ENCODE results near the gene ZBTB17.

ZBTB17 gene

GRCh38 chr1:15941899-15942660 lies 33.8 kb downstream of the ZBTB17 start:
- in situ Hi-C loops (cut with HindIII; ENCODE audit: low sequenced_read_pairs), result no loop called here
- TF ChIP-seq CTCF (IDR thresholded peaks at IDR 0.05; ENCODE audit: low read depth, low read length, missing control alignments), result no peak
- no peak overlapping the region for H3K4me3 ChIP-seq (ENCODE audit: low read depth, low read length)
- no peak for DNase-seq (ENCODE audit: low read depth)

- DNase-seq (ENCODE audit: low read depth), result no peak
- in situ Hi-C loops (cut with HindIII; ENCODE audit: low sequenced_read_pairs), result no loop called here
- no peak for TF ChIP-seq CTCF (IDR thresholded peaks at IDR 0.05; ENCODE audit: low read depth, low read length, missing control alignments)
- no peak overlapping the region for H3K4me3 ChIP-seq (ENCODE audit: low read depth, low read length)
Measured at GRCh38 chr1:15941044-15941840, 34.7 kb downstream of the ZBTB17 start.

- H3K4me3 ChIP-seq (ENCODE audit: low read depth, low read length), result no peak overlapping the region
- in situ Hi-C loops (cut with HindIII; ENCODE audit: low sequenced_read_pairs), result no loop called here
- TF ChIP-seq CTCF (IDR thresholded peaks at IDR 0.05; ENCODE audit: low read depth, low read length, missing control alignments), result no peak
- DNase-seq (ENCODE audit: low read depth), result no peak
Measured at GRCh38 chr1:15940110-15941043, 35.5 kb downstream of the ZBTB17 start.

GRCh38 chr1:15939181-15940109 lies 36.5 kb downstream of the ZBTB17 start:
- TF ChIP-seq CTCF (IDR thresholded peaks at IDR 0.05; ENCODE audit: low read depth, low read length, missing control alignments), result no peak
- in situ Hi-C loops (cut with HindIII; ENCODE audit: low sequenced_read_pairs), result no loop called here
- DNase-seq (ENCODE audit: low read depth), result no peak
- H3K4me3 ChIP-seq (ENCODE audit: low read depth, low read length), result no peak overlapping the region

GRCh38 chr1:15938628-15939161 lies 37.2 kb downstream of the ZBTB17 start:
- no peak for TF ChIP-seq CTCF (IDR thresholded peaks at IDR 0.05; ENCODE audit: low read depth, low read length, missing control alignments)
- no peak for DNase-seq (ENCODE audit: low read depth)
- in situ Hi-C loops (cut with HindIII; ENCODE audit: low sequenced_read_pairs), result no loop called here
- H3K4me3 ChIP-seq (ENCODE audit: low read depth, low read length), result no peak overlapping the region

All from astrocyte of the cerebellum (primary cell).